HG02981 (cell line): ENCODE measurements around the gene ZMAT5.

Experiments used
- ATAC-seq: cut with Tn5 transposase; IDR thresholded peaks from one replicate; pipeline ENCODE4 v1.9.1; 2021; ENCODE audit warnings: mild to moderate bottlenecking, moderate library complexity; ENCODE audit not compliant: unreplicated experiment

The ZMAT5 gene

GRCh38 chr22:29692327-29692640, 74.5 kb downstream of the ZMAT5 start:
- ATAC-seq, result no peak

DNA sequence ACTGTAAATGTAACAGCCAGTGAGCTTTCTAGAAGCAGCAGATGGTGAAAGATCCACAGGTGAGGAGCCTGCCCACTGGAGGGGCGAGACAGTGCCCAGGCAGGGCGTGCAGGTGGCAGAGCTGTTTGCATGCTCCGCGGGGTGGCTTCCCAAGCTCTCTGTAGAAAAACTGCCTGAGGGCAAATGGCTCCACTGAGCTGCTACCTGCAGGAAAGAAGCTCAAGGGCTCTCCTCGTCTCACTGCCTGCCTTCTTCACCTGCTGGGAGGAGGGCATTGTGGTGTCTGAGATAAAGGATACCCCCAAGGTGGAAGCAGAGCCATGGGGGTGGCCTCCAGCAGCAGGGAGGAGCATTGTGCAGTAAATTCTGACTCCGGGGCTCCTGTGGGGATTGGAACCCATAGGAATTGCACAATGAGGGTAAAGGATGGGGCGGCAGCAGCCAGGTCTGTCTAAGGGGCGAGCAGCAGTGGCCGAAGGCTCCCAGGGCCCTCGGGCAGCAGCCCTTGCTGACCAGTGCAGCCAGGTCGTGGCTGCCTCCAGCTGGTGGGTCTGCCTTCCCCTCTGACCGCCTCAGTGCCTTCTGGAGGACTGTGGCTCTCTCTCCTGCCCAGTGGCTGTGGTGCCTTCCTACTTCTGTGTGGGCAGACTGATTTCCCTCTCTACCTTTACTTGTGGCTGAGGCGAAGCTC, 75.0 kb downstream of the ZMAT5 start:
- ATAC-seq, result no peak

GRCh38 chr22:29690476-29690875, 76.3 kb downstream of the ZMAT5 start:
- no peak for ATAC-seq

GRCh38 chr22:29689880-29690213, 77.0 kb downstream of the ZMAT5 start:
- no peak for ATAC-seq

GRCh38 chr22:29689206-29689879, 77.5 kb downstream of the ZMAT5 start:
- no peak for ATAC-seq

DNA sequence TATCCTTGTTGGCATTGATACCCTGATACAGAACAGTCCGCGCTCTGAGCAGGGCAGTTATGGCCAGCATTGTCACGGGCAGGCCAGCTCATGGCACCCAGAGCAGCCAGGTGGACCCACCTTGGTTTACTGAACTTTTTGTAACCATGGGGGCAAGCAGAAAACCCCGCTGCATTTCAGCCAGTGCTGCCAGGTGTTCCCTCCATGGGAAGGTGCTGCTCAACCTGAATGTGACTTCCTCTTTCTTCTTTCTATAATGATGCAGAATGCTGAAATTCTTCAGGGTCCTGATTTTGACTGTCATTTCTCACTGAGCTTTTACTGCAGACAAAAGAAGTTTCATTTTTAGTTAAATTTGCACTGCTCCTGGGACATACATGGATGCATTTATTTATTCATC, 82.6 kb downstream of the ZMAT5 start:
- no peak for ATAC-seq

GRCh38 chr22:29683536-29683935, 83.3 kb downstream of the ZMAT5 start:
- ATAC-seq, result no peak
